Measurements from ENCODE around the gene PXDN. TPM values are rescaled to one million over a fixed set of nuclear protein-coding genes. Genes with fewer than 3 reads are reported as not detected.

Gene PXDN
- total and polyA plus RNA-seq, 2 of the 13 experiments (the other 11 are each of a cell fraction or from before 2014, with no cell fraction given) = not detected

DNA sequence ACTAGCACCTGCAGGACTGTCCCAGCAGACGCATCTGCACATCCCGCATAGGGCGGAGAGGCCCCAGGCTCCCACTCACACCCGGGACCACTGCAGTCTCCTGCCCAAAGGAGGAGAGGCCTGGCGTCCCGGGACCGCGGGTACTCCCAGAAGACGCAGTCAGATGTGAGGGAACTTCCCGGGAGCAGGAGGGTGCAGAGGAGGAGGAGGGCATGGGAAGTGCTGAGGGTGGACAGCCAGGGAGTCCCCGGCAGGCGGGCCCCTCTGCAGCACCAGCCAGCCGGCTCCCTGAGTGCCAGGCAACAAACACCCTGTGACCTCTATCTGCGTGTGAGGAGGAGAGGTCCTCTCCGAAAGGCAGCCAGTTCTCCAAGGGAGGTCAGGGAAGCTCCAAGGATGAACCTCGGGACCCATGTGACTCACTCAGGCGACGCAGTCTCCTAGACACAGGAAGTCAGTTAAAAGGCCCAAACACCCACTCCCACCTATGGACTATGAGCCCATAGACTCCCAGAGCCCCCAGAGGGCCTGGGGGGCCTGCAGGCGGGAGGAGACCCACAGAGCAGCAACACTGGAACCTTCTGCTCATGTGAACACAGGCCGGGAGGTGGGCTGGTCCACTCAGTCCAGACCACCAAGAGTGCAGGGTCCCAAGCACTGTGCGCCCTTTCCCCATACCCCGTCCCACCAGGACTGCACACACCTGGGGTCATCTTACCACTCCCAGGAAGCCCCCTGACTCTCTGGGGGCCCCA is 4.2 kb downstream of the PXDN start:
- H3K79me2 ChIP-seq (ENCODE audit: insufficient read depth, low read length) = no peaks in the 10 kb centered on the region
- FAIRE-seq = no peak

More for the DNA sequence above, 4.2 kb downstream of the PXDN start:
- H3K36me3 ChIP-seq (replicated peaks in 1 of 2; ENCODE audit: control insufficient read depth in 1 of 2, insufficient read depth in 2 of 2, low read length in 2 of 2) = no peaks in the 10 kb centered on the region
- ChIA-PET POLR2A (no interaction called here), CTCF (ENCODE audit: low intra/inter-chr PET ratio, low total read pairs) (no interaction called here)
- H4K20me1 ChIP-seq (ENCODE audit: insufficient read depth, low read length) = no peaks in the 10 kb centered on the region
- in situ Hi-C loops (cut with HindIII; ENCODE audit: extremely low pct_ligation_motif_present, low pct_unique_long_range_greater_than_20kb) = no loop called here
- no peak overlapping the region for H3K4me3 ChIP-seq (replicated peaks in 1 of 3; ENCODE audit: insufficient read depth in 1 of 3, low read depth in 2 of 3, low read length in 3 of 3)
- no peak overlapping the region for H3K27ac ChIP-seq (ENCODE audit: extremely low read length, insufficient read depth, low read length)
- WGBS (ENCODE audit: low lambda C conversion rate) = 10% methylated on average over 17 of the region's 22 CpGs
- no peak for DNase-seq (ENCODE audit: low spot score)
- no peak overlapping the region for H2AFZ ChIP-seq (ENCODE audit: low read length)
- peak; percentile 17; the same call in 1 of the 3 replicates for ATAC-seq
- intact Hi-C loops (cut with micrococcal nuclease; ENCODE audit: unreplicated experiment) = no loop called here
- TF ChIP-seq ZNF230 (CRISPR knock-in tag; IDR thresholded peaks at IDR 0.05) = no peak
- TF ChIP-seq, protein P1, sequence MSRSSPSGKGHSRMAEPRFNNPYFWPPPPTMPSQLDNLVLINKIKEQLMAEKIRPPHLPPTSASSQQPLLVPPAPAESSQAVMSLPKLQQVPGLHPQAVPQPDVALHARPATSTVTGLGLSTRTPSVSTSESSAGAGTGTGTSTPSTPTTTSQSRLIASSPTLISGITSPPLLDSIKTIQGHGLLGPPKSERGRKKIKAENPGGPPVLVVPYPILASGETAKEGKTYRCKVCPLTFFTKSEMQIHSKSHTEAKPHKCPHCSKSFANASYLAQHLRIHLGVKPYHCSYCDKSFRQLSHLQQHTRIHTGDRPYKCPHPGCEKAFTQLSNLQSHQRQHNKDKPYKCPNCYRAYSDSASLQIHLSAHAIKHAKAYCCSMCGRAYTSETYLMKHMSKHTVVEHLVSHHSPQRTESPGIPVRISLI (CRISPR knock-in tag; IDR thresholded peaks at IDR 0.05; ENCODE audit: borderline replicate concordance) = no peak
- TF ChIP-seq, protein P2, sequence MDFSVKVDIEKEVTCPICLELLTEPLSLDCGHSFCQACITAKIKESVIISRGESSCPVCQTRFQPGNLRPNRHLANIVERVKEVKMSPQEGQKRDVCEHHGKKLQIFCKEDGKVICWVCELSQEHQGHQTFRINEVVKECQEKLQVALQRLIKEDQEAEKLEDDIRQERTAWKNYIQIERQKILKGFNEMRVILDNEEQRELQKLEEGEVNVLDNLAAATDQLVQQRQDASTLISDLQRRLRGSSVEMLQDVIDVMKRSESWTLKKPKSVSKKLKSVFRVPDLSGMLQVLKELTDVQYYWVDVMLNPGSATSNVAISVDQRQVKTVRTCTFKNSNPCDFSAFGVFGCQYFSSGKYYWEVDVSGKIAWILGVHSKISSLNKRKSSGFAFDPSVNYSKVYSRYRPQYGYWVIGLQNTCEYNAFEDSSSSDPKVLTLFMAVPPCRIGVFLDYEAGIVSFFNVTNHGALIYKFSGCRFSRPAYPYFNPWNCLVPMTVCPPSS (IDR thresholded peaks at IDR 0.05) = no peak
- TF ChIP-seq, protein P3, sequence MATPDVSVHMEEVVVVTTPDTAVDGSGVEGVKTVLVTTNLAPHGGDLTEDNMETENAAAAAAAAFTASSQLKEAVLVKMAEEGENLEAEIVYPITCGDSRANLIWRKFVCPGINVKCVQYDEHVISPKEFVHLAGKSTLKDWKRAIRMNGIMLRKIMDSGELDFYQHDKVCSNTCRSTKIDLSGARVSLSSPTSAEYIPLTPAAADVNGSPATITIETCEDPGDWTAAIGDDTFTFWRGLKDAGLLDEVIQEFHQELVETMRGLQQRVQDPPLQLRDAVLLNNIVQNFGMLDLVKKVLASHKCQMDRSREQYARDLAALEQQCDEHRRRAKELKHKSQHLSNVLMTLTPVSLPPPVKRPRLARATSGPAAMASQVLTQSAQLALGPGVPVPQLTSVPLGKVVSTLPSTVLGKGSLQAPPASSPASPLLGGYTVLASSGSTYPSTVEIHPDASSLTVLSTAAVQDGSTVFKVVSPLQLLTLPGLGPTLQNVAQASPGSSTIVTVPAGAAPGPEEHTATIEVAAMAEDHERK (CRISPR knock-in tag; IDR thresholded peaks at IDR 0.05; ENCODE audit: low read depth) = no peak
- TF ChIP-seq ZNF562 (CRISPR knock-in tag; IDR thresholded peaks at IDR 0.05; ENCODE audit: borderline replicate concordance) = no peak
- TF ChIP-seq RELA (CRISPR knock-in tag; IDR thresholded peaks at IDR 0.05) = no peak
- no peak for TF ChIP-seq YY1 (IDR thresholded peaks at IDR 0.05; ENCODE audit: insufficient read depth, insufficient replicate concordance, low read depth, low read length)
- TF ChIP-seq, protein P4, sequence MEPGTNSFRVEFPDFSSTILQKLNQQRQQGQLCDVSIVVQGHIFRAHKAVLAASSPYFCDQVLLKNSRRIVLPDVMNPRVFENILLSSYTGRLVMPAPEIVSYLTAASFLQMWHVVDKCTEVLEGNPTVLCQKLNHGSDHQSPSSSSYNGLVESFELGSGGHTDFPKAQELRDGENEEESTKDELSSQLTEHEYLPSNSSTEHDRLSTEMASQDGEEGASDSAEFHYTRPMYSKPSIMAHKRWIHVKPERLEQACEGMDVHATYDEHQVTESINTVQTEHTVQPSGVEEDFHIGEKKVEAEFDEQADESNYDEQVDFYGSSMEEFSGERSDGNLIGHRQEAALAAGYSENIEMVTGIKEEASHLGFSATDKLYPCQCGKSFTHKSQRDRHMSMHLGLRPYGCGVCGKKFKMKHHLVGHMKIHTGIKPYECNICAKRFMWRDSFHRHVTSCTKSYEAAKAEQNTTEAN (CRISPR knock-in tag; conservative IDR thresholded peaks at IDR 0.05) = no peak
- no peak for TF ChIP-seq PAF1 (CRISPR knock-in tag; IDR thresholded peaks at IDR 0.05)
- no peak overlapping the region for H3K9ac ChIP-seq (ENCODE audit: insufficient read depth, low read depth, low read length)
- H3K4me1 ChIP-seq (ENCODE audit: insufficient read depth, low read length) = no peaks in the 10 kb centered on the region
- H3K4me2 ChIP-seq (ENCODE audit: low read depth, low read length) = no peak overlapping the region
- no peaks in the 10 kb centered on the region for H3K9me3 ChIP-seq (ENCODE audit: low read length)
- peaks cover 2 to 54% of the 10 kb centered on the region in 2 experiments; a peak in 4 of 5 replicates for H3K27me3 ChIP-seq (ENCODE audit: control insufficient read depth in 1 of 2, insufficient read depth in 2 of 2, low read length in 2 of 2)
- BruUV-seq (replicated peaks) = no TSS peak
